Activated CD4-positive, alpha-beta T cell treated with anti-CD3 and anti-CD28 coated beads, Interleukin-2, amount 50 U/mL, for 4 hours (primary cell): Measurements from ENCODE around the gene DMWD.
"Not testable (repeated sequence)": the region's sequence is repeated elsewhere in the genome, so short reads cannot be mapped to it uniquely, and the experiment has no call there.

Experiments used
- DNase-seq, 2 experiments: peaks; one replicate each; pipeline ENCODE4 v3.0.0-alpha.2; 2020

Gene DMWD

GRCh38 chr19:45815481-45816216 is 23.0 kb upstream of the DMWD start:
- no peak for DNase-seq

DNA sequence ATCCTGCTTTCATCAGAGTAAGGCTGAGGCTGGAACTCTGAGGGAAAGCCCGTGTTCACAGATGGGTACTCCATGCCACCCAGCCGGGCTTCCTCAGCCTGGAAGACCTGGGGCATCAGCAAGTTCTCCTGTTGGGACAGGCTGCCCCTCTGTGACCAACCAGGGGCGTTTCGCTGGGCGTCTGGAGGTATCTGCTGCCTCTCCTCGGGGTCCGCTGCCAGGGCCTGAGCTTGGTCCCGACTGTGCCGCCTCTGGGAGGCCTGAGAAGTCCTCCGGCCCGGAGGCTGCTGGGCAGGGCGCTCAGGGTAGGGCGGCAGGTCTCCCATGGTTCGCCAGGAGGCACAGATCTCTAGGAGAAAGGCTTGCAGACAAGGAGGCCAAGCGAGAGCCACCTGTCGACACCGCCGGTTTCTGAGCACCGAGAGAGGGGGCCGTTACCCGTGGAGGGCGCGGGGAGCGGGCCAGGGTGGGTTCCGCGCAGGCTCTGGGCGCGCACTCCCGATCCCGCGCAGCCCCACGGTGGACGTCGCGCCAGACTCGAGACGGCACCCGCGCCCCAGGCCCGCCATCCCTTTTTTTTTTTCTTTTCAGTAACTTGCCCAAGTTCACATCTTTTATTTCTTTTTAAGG is 22.3 kb upstream of the DMWD start, which contains the start of gene RSPH6A:
Gene RSPH6A, minus strand, starts transcription at position 458 of the 630 bp plus-strand sequence. Its CDS starts 132 bp downstream, at position 326.
- no peak for DNase-seq

GRCh38 chr19:45814166-45814780 is 21.6 kb upstream of the DMWD start:
- DNase-seq = no peak

DNA sequence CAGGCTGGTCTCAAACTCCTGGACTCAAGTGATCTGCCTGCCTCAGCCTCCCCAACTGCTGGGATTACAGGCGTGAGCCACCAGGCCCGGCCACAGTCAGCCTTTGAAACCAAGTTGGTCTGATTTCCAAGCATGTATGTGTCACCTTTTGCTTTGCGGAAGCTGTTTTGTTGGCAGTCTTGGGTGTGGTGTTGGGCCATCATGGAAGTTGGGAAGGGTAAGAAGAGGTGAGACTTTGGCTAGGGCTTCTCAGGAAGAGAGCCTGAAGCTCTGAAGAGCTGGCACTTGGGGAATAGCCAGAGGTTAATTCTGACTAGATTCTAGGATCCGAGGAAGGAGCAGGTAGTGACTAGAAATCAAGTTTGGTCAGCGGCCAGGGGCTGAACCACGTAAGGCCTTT is 19.7 kb upstream of the DMWD start:
- DNase-seq = no peak

DNA sequence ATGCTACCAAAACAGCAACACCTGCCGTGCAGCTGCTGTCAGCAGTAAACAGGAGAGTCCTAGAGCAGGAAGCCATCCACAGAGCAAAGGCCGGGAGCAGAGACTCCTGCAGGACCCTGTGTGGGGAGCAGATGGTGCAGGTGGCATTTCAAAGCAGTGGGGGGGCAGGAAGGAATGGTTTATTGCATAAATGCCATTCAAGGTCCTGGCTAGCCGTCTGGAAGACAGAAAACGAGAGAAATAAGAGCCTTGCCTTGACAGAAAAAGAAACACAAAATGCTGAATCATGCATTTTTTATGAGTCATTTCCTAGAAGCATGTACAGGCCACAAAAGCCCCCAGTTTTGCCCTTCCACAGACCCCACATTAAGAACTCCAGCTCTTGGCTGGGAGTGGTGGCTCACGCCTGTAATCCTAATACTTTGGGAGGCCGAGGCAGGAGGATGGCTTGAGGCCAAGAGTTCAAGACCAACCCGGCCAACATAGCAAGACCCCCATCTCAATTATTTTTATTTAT is 17.1 kb upstream of the DMWD start:
- no peak for DNase-seq

DNA sequence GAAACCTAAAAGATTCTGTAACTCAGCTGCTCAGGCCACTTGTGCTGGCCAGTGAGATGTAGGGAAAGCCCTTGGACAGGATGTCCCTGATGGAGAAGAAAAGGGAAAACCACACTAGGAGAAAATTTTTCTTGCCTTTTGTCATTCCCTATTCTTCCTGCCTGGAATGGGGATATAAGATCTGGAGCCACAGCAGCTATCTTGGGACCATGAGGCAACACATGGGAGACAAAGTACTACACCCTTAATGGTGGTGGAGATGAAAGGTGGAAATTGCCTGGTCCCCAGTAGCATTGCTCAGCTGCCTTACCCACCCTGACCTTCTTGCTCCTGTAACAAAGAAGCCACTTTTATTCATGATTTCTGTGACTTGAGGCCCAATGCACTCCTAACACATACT is 13.1 kb upstream of the DMWD start:
- no peak for DNase-seq

DNA sequence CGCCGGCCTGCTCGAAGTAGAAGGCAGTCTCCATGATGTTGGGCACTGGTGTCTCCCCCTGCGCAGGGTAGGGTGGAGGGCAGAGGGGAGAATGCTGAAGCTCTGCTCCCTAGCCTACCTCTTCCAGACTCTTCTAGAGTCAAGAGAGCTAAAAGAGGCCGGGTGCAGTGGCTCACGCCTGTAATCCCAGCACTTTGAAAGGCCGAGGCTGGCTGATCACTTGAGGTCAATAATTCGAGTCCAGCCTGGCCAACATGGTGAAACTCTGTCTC is 12.2 kb upstream of the DMWD start:
- DNase-seq = no peak

- no peak for DNase-seq
Measured at GRCh38 chr19:45804140-45804958, 11.7 kb upstream of the DMWD start.

GRCh38 chr19:45801603-45802175 is 9.0 kb upstream of the DMWD start:
- DNase-seq = no peak

- no peak for DNase-seq
Measured at GRCh38 chr19:45800070-45800553, 7.5 kb upstream of the DMWD start.

- not testable (repeated sequence) for DNase-seq
Measured at GRCh38 chr19:45799541-45799940, 6.9 kb upstream of the DMWD start.

GRCh38 chr19:45798995-45799517 is 6.4 kb upstream of the DMWD start:
- DNase-seq = peak; percentile 46 to 57

- no peak for DNase-seq
Measured at GRCh38 chr19:45794627-45795026, 2.0 kb upstream of the DMWD start.

GRCh38 chr19:45793876-45794275 is 1.2 kb upstream of the DMWD start:
- DNase-seq = no peak

DNA sequence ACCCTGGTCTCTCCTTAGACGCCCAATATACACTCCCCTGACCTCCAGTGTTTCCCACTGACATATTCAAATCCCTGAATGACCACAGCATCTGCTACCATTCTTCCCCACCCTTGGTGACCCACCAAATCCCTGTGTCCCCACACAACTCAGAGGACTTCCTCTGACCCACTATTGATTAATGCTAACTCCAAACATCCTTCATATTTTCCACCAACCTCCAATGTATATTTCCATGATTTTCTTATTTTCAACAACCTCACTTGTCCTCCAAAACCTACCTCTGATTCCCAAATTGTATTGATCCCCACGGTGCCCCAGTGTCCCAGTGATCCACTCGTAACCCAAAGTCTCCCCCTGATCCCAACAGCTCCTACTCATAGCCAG is 526 bp upstream of the DMWD start:
- no peak for DNase-seq

GRCh38 chr19:45791744-45792469 is 738 bp downstream of the DMWD start:
- DNase-seq = no peak

DNA sequence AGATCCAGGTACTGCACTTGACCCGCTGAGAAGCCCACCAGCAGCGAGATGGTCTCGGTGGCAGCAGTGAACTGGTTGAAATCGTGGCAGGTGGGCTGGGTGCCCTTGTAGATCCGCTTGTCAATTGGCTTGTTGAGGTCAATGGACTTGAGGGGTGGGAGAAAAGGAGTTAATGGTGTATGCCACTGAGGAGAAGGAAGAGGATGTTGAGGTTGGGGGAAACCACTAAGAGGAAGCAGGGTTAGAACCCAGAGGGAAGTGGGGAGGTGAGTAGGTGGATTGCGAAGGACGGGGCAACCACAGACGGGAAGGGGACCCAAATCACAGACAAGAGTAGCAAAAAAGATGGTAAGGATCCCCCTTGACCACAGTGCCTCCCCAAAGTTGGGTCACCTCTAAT is 1.7 kb downstream of the DMWD start:
- no peak for DNase-seq

DNA sequence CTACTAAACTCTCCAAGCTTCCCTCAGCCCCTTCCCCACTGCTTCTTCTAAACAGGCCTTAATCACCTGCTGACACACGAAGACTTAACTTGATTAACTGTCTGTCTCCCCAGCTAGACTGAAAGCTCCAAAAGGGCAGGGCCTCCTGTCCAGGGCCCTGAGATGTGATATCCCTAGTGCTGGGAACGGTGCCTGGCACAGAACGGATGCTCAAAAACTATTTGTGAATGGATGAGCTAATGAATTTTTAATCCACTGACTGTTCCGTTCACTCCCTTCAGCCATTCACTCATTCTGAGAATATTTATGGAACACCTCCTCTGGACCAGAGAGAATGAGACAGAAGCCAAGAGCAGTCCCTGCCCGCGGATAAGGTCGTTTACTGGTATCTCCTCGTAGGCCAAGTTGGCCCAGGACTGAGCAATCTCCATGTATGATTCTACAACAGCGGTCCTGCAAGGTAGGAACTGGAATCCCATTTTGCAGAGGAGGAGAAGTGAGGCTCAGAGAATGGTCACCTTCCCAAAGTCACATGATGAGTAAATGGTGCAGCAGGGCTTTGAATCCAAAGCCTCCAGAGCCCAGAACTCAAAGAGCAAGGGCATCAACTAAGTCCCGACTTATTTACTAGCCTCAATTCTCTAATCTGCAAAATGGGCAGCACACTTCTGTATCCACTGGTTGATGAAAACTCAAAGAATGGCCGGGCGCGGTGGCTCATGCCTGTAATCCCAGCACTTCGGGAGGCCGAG is 3.4 kb downstream of the DMWD start:
- DNase-seq = no peak

DNA sequence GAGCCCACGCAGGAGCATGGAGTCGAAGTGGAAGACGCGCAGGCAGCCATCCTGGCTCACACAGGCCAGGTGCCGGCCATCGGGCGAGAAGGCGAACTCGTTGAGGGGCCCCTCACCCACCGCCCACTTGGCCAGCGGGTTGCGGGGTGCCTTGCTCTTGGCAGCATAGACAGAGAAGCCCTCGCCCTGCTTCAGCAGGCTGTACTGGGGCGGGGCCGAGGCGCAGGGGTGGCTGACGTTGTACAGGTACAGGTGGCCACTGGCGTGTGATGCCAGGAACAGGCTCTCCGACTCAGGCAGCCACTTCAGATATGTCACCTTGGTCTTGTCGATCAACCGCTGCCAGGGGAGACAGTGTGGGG is 6.1 kb downstream of the DMWD start:
- no peak for DNase-seq

DNA sequence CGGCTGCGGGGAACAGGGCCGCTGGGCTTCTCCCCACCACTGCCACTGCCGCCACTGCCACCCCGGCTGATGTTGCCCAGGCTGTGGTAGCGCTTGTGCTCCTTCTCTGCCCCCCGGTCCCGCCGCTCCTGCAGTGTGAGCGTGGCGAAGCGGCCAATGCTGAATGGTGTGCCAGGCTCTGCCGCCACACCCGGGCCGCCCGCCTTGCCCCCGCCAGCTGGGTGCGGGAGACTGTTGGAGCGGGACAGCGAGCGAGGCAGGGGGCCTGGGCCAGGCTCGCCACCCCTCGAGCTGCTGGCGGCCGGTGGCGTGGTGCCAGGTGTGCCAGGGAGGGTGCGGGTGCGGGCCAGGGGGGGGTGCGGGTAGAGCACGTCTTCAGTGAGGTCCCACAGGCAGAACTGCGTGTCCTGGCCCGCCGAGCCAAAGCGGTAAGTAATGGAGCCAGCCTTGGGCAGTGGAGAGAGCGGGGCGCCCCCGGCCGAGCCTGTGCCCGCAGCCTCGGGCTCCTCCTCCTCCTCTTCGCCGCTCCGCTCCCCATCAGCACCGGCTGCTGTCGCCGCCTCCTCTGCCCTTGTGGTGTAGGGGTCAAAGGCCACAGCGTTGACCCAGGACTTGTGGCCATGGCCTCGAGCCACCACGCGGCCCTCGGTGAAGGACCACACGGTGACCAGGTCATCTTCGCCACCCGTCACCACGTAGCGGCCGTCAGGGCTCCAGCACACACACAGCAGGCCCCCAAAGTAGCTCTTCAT is 6.7 kb downstream of the DMWD start:
- DNase-seq = no peak
